Peyer's patch (tissue), 4 donors: ENCODE data around the gene CHCHD2.

Experiments
- POLR2A ChIP-seq, 2 donors: fragments of 450-650 bp; IDR thresholded peaks; one replicate each; pipeline ENCODE4 v1.5.1; 2017; ENCODE audit warnings: antibody characterized with exemption in 2 of 2, mild to moderate bottlenecking in 2 of 2, moderate library complexity in 2 of 2
- TF ChIP-seq, protein P1 (sequence below), 6 experiments: fragments of 450-650 bp in 4 of 6; fragments of 200-600 bp in 2 of 6; sonication (generic) in 1 of 6; IDR thresholded peaks; one replicate each; pipeline ENCODE4 v1.5.1; 2017 to 2019; ENCODE audit warnings: antibody characterized with exemption in 6 of 6, mild to moderate bottlenecking in 3 of 6, moderate library complexity in 1 of 6

- no peak for TF ChIP-seq POLR2A (IDR thresholded peaks at IDR 0.05)
- TF ChIP-seq, protein P1, sequence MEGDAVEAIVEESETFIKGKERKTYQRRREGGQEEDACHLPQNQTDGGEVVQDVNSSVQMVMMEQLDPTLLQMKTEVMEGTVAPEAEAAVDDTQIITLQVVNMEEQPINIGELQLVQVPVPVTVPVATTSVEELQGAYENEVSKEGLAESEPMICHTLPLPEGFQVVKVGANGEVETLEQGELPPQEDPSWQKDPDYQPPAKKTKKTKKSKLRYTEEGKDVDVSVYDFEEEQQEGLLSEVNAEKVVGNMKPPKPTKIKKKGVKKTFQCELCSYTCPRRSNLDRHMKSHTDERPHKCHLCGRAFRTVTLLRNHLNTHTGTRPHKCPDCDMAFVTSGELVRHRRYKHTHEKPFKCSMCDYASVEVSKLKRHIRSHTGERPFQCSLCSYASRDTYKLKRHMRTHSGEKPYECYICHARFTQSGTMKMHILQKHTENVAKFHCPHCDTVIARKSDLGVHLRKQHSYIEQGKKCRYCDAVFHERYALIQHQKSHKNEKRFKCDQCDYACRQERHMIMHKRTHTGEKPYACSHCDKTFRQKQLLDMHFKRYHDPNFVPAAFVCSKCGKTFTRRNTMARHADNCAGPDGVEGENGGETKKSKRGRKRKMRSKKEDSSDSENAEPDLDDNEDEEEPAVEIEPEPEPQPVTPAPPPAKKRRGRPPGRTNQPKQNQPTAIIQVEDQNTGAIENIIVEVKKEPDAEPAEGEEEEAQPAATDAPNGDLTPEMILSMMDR (IDR thresholded peaks at IDR 0.05) = no peak
Measured at GRCh38 chr7:56127241-56127975, 21.1 kb upstream of the CHCHD2 start.
